ENCODE results near the gene ADAR. TPM values are rescaled to one million over a fixed set of nuclear protein-coding genes. Genes with fewer than 3 reads are reported as not detected.

Gene ADAR
- total RNA-seq, 1 experiment from 2014 or later: 221 TPM

GRCh38 chr1:154552036-154552435 is 56.0 kb downstream of the ADAR start (continued):
- TF ChIP-seq MAX (CRISPR knock-in tag; IDR thresholded peaks at IDR 0.05) (no peak), ZNF232 (CRISPR knock-in tag; IDR thresholded peaks at IDR 0.05) (no peak), IRF1 (CRISPR knock-in tag; IDR thresholded peaks at IDR 0.05) (no peak), RELA (CRISPR knock-in tag; IDR thresholded peaks at IDR 0.05; ENCODE audit: borderline replicate concordance) (no peak), SMAD3 (CRISPR knock-in tag; IDR thresholded peaks at IDR 0.05; ENCODE audit: borderline replicate concordance) (no peak), NR2C2 (CRISPR knock-in tag; IDR thresholded peaks at IDR 0.05) (no peak), ZNF512 (CRISPR knock-in tag; IDR thresholded peaks at IDR 0.05; ENCODE audit: borderline replicate concordance) (no peak)

GRCh38 chr1:154551474-154551873 is 56.5 kb downstream of the ADAR start:
- Mint-ChIP-seq H3K9me3 (no peaks in the 10 kb centered on the region), H3K4me3 (no peak overlapping the region), H3K27ac (no peak overlapping the region), H3K4me1 (peaks cover 7% of the 10 kb centered on the region), H3K36me3 (peaks cover 74% of the 10 kb centered on the region), H3K27me3 (ENCODE audit: low read depth) (no peaks in the 10 kb centered on the region)
- no peak for DNase-seq (ENCODE audit: low spot score)
- ChIA-PET POLR2A (no interaction called here), CTCF (no interaction called here)
- no peak for ATAC-seq
- TF ChIP-seq AFF4 (CRISPR knock-in tag; IDR thresholded peaks at IDR 0.05; ENCODE audit: borderline replicate concordance) (no peak), ATF6 (CRISPR knock-in tag; IDR thresholded peaks at IDR 0.05) (no peak), GTF2I (CRISPR knock-in tag; conservative IDR thresholded peaks at IDR 0.05) (no peak), JAZF1 (CRISPR knock-in tag; IDR thresholded peaks at IDR 0.05) (no peak), KAT7 (CRISPR knock-in tag; IDR thresholded peaks at IDR 0.05; ENCODE audit: borderline replicate concordance) (no peak), NR1H2 (CRISPR knock-in tag; IDR thresholded peaks at IDR 0.05) (no peak), MYBL2 (CRISPR knock-in tag; IDR thresholded peaks at IDR 0.05) (no peak), TEAD4 (CRISPR knock-in tag; IDR thresholded peaks at IDR 0.05) (no peak), FOXP4 (CRISPR knock-in tag; IDR thresholded peaks at IDR 0.05) (no peak), TCF7 (CRISPR knock-in tag; IDR thresholded peaks at IDR 0.05; ENCODE audit: low read depth) (no peak), OVOL2 (CRISPR knock-in tag; IDR thresholded peaks at IDR 0.05; ENCODE audit: borderline replicate concordance) (no peak), ERG (CRISPR knock-in tag; IDR thresholded peaks at IDR 0.05) (no peak), GRHL2 (CRISPR knock-in tag; IDR thresholded peaks at IDR 0.05; ENCODE audit: insufficient replicate concordance, severe bottlenecking) (no peak), CBFB (CRISPR knock-in tag; IDR thresholded peaks at IDR 0.05; ENCODE audit: low read depth) (no peak), PREB (CRISPR knock-in tag; IDR thresholded peaks at IDR 0.05; ENCODE audit: borderline replicate concordance) (no peak), SP1 (CRISPR knock-in tag; conservative IDR thresholded peaks at IDR 0.05) (no peak), CDX4 (CRISPR knock-in tag; IDR thresholded peaks at IDR 0.05; ENCODE audit: borderline replicate concordance) (no peak)

Measured in WTC11 (cell line).